GM12872 (cell line): Measurements from ENCODE around the gene COP1.

Experiments used
- TF ChIP-seq, protein P1 (sequence below): IDR thresholded peaks from 3 replicates; pipeline ENCODE4 v1.5.1; 2011; ENCODE audit warnings: low read depth, mild to moderate bottlenecking, low read length, moderate library complexity; ENCODE audit not compliant: insufficient read depth

Gene COP1

DNA sequence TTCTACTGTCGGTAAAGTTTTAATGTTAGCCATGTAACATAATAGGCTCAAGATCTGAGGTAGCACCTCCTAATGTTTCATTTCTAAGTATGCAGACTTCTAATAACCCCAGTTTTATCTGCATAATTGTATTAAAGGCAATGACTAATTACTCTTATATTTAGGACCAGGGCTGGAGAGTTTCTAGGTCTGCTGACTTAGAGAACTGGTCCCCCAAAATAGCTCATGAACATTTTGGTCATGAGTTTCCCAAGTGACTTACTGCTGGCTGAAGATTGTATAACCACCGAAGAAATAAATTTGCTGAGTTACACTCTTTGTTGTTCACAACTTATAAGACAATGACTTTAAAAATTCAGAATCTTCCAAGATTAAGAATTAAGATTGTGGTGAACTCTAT is 265.9 kb downstream of the COP1 start:
- TF ChIP-seq, protein P1, sequence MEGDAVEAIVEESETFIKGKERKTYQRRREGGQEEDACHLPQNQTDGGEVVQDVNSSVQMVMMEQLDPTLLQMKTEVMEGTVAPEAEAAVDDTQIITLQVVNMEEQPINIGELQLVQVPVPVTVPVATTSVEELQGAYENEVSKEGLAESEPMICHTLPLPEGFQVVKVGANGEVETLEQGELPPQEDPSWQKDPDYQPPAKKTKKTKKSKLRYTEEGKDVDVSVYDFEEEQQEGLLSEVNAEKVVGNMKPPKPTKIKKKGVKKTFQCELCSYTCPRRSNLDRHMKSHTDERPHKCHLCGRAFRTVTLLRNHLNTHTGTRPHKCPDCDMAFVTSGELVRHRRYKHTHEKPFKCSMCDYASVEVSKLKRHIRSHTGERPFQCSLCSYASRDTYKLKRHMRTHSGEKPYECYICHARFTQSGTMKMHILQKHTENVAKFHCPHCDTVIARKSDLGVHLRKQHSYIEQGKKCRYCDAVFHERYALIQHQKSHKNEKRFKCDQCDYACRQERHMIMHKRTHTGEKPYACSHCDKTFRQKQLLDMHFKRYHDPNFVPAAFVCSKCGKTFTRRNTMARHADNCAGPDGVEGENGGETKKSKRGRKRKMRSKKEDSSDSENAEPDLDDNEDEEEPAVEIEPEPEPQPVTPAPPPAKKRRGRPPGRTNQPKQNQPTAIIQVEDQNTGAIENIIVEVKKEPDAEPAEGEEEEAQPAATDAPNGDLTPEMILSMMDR = no peak

DNA sequence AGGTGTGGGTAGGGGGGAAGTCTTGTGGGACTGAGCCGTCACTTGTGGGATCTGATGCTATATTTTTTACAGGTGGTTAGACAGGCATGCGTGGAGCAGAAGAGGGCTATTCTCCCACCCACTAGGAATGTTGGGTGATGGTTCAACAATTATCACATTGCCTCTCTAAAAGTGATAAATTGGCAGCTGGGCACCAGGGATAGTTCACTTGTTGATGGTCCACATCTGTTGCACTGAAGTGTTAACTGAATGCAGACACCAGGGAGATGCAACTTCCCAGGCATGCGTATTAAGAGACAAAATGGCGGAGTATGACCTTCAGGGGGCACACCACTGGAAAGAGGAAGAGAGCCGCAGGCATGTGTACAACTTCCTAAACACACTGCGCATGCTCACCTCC is 270.4 kb downstream of the COP1 start:
- TF ChIP-seq, protein P1 = no peak

DNA sequence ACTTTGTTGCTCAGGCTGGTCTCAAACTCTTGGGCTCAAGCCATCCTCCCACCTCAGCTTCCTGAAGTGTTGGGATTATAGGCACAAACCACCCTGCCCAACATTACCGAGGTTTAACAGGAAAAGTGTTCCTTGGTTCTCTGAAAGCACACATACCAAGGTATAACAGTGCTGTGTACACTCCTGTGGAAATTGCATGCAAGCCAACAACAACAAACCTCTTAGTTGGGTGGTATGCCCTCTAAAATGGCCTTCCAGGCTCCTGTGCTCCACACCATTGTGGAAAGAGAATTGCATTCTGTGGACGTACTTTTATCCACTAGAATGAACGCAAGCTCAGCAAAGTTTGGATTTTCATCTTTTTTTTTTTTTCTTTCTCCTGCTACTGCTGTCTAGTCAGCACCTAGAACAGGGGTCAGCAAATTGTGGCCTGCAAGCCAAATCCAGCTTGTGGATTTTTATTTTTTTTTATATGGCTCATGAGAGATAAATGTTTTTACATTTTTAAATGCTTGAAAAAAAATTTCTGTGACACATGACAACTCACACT is 271.4 kb downstream of the COP1 start:
- TF ChIP-seq, protein P1 = no peak

DNA sequence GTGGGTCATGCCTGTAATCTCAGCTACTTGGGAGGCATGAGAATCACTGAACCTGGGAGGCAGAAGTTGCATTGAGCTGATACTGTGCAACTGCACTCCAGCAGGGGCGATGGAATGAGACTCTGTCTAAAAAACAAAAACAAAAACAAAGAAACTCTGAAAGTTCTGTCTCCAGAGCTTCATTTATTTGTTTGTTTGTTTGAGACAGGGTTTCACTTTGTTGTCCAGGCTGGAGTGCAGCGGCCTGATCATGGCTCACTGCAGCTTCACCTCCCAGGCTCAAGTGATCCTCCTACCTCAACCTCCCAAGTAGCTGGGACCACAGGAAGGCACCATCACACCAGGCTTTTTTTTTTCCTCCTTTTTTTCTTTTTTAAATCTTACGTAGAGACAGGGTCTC is 271.9 kb downstream of the COP1 start:
- TF ChIP-seq, protein P1 = no peak

DNA sequence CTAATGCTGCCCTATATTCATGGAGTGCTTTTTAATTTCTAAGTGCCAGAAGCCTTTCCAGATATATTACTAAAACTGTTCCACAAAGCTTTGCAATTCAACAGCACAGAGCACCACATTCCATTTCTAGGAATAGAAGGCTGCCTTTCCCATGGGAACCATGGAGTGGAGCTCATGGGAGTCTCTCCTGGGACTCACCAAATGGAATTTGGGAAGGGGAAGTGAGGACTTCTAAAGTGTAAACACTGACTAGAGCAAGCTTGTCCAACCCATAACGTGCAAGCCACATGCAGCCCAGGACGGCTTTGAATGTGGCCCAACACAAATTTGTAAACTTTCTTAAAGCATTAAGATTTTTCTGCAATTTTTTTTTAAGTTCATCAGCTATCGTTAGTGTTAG is 273.3 kb downstream of the COP1 start:
- TF ChIP-seq, protein P1 = no peak

DNA sequence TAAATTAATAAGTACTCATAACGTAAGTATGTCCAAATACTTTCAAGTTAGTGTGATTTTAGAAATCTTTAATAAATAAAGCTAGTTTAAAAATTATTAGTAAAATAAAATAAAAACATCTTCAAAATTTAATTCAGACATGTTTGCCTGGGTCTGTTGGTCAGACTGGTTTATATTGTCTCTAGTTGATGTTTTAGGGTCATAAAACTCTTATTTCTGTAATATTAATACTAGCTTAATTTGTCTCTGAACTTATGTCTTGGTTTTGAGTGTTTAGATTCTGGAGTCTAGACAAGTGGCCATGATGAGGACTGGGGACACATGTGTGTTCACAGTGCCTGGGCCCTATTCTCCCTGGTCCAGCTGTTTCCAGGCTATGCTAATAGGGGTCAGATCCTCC is 279.1 kb downstream of the COP1 start:
- TF ChIP-seq, protein P1 = no peak

DNA sequence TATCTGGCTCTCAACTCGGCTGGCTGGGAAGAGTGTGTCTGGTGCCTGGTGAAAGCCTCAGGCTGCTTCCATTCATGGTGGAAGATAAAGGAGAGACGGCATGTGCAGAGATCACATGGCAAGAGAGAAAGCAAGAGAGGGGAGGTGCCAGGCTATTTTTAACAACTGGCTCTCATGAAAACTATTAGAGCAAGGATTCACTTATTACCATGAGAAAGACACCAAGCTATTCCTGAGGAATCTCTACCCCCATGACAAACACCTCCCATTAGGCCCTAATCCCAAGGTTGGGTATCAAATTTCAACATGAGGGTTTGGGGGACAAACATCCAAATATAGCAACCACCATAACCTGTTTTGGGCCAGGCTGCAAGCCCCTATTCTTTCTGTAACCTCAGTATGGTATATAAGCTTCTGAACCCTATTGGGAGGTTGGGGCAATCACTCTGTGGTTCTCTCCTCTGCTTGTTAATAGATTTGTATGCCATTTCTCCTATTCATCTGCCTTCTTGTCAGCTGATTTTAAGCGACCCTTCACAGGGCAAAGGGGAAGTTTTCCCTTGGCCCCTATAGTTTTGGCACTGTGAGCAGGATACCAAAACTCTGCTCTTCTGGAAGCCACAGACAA is 284.7 kb downstream of the COP1 start:
- TF ChIP-seq, protein P1 = no peak

DNA sequence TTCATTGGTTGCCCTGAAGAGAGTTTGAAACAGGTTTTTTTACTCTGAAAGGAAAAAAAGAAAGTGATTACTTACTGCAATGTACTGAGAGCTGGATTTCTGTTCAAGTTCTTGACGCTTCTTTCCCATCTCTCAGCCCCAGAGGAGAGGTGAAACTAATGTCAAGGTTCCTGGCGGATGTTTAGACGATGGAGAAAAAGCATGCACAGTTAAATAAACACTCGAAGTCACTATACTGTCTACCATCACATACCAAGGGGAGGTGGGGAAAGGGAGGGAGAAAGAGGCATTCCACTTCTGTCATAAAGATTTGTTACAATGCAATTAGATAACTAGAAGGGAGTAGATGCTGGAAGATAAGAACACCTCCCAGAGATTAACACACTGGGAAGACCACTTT is 286.7 kb downstream of the COP1 start:
- TF ChIP-seq, protein P1 = no peak
